GM12875 (cell line): ENCODE results near the gene SH2D2A.
A peak's percentile ranks its signal among the peaks of the same experiment; 100 is the strongest.
"Not testable (repeated sequence)": the region's sequence is repeated elsewhere in the genome, so short reads cannot be mapped to it uniquely, and the experiment has no call there.

Experiments
- H3K4me3 ChIP-seq: one replicate; pipeline ENCODE4 v1.5.1; 2011; ENCODE audit warnings: low read depth, low read length, control low read depth
- CTCF ChIP-seq: IDR thresholded peaks from 2 replicates; pipeline ENCODE4 v1.5.1; 2011; ENCODE audit warnings: low read depth, mild to moderate bottlenecking, control low read depth, inconsistent platforms, low read length, moderate library complexity, borderline replicate concordance; ENCODE audit not compliant: insufficient read depth

The SH2D2A gene

GRCh38 chr1:156767879-156768604 is 48.6 kb downstream of the SH2D2A start:
- no peak for TF ChIP-seq CTCF
- peak overlapping the region; percentile 98 for H3K4me3 ChIP-seq

- peak within 1 kb of the TSS; percentile 98 for H3K4me3 ChIP-seq
- no peak for TF ChIP-seq CTCF
Measured at GRCh38 chr1:156767101-156767878, 49.4 kb downstream of the SH2D2A start, which contains the start of gene PRCC. TSS of gene PRCC (plus strand) at chr1:156767535. CDS start at chr1:156767772, 237 bp downstream.

GRCh38 chr1:156766298-156767100 is 50.1 kb downstream of the SH2D2A start:
- H3K4me3 ChIP-seq, result peak overlapping the region; percentile 73
- TF ChIP-seq CTCF, result no peak

- TF ChIP-seq CTCF, result no peak
- no peak overlapping the region for H3K4me3 ChIP-seq
Measured at GRCh38 chr1:156765666-156766065, 51.0 kb downstream of the SH2D2A start.

GRCh38 chr1:156765136-156765535 is 51.5 kb downstream of the SH2D2A start:
- H3K4me3 ChIP-seq, result not testable (repeated sequence)

GRCh38 chr1:156760796-156761104 is 55.9 kb downstream of the SH2D2A start:
- TF ChIP-seq CTCF, result no peak
- no peak overlapping the region for H3K4me3 ChIP-seq

- no peak overlapping the region for H3K4me3 ChIP-seq
- no peak for TF ChIP-seq CTCF
Measured at GRCh38 chr1:156760092-156760795, 56.4 kb downstream of the SH2D2A start.

- H3K4me3 ChIP-seq, result not testable (repeated sequence)
Measured at GRCh38 chr1:156757572-156758253, 58.9 kb downstream of the SH2D2A start.
